ENCODE measurements around the gene CDY1B. TPM values are rescaled to one million over a fixed set of nuclear protein-coding genes. Genes with fewer than 3 reads are reported as not detected.
"Not testable (repeated sequence)": the region's sequence is repeated elsewhere in the genome, so short reads cannot be mapped to it uniquely, and the experiment has no call there.

CDY1B gene, protein sequence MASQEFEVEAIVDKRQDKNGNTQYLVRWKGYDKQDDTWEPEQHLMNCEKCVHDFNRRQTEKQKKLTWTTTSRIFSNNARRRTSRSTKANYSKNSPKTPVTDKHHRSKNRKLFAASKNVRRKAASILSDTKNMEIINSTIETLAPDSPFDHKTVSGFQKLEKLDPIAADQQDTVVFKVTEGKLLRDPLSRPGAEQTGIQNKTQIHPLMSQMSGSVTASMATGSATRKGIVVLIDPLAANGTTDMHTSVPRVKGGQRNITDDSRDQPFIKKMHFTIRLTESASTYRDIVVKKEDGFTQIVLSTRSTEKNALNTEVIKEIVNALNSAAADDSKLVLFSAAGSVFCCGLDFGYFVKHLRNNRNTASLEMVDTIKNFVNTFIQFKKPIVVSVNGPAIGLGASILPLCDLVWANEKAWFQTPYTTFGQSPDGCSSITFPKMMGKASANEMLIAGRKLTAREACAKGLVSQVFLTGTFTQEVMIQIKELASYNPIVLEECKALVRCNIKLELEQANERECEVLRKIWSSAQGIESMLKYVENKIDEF
- not detected in 2 replicates for total RNA-seq (2013; cell fraction: nucleolus; rRNA removed)
- not detected in 2 replicates for total RNA-seq (2014; rRNA removed)
- total RNA-seq (2014; rRNA removed; fragmentation: Illumina TruSeq; extraction: Trizol): not detected in 2 replicates
- not detected in 2 replicates for total RNA-seq (2021)
- not detected for polyA plus RNA-seq (2011; ENCODE audit: low read depth)
- not detected in 2 replicates for polyA plus RNA-seq (2011; rRNA removed)
- not detected in 2 replicates for polyA plus RNA-seq (2011; cell fraction: cytosol; rRNA removed)
- not detected in 2 replicates for polyA plus RNA-seq (2011; cell fraction: nucleus; rRNA removed)
- polyA plus RNA-seq (2012): not detected in 2 replicates
- polyA plus RNA-seq (2014; fragmentation: Illumina TruSeq; extraction: Trizol): not detected in 2 replicates
- polyA plus RNA-seq (2014; fragmentation: Nextera tagmentation; extraction: Ambion mirVana): not detected
- not detected in 2 replicates for polyA plus RNA-seq (2014; rRNA removed)
- not detected for polyA plus RNA-seq (2016; fragmentation: Nextera tagmentation; extraction: Ambion mirVana)
- not detected in 2 replicates for polyA minus RNA-seq (2011; rRNA and poly(A)+ RNA removed)
- polyA minus RNA-seq (2011; cell fraction: cytosol; rRNA and poly(A)+ RNA removed): not detected in 2 replicates
- polyA minus RNA-seq (2011; cell fraction: nucleus; rRNA and poly(A)+ RNA removed): not detected in 2 replicates
- not detected for Bru-seq, nascent RNA
- BruChase-seq, experiment 1, labeled RNA remaining after a 6-hour chase: not detected
- not detected for BruChase-seq, experiment 2, labeled RNA remaining after a 2-hour chase
- long read RNA-seq, experiment 1: 0 reads
- long read RNA-seq, experiment 2: 0 reads

- SMC1A ChIA-PET (ENCODE audit: uncharacterized antibody, unreplicated experiment); intact Hi-C loops (cut with micrococcal nuclease; ENCODE audit: unreplicated experiment); H2AFZ ChIP-seq (ENCODE audit: control insufficient read depth, low read depth, low read length); BruUV-seq (replicated peaks); H3K36me3 ChIP-seq (ENCODE audit: control insufficient read depth in 2 of 2, insufficient read depth in 2 of 2, low read length in 1 of 2); H3K4me3 ChIP-seq; DNase-seq (ENCODE audit: low read depth, low spot score); H3K27ac ChIP-seq (ENCODE audit: control insufficient read depth, insufficient read depth); H3K4me2 ChIP-seq (ENCODE audit: control insufficient read depth, insufficient read depth); H3K4me1 ChIP-seq (ENCODE audit: control insufficient read depth, insufficient read depth, low read length); H3K9ac ChIP-seq (ENCODE audit: control insufficient read depth, insufficient read depth, low read length); CTCF ChIA-PET; in situ Hi-C loops (cut with MboI); RAD21 ChIA-PET (ENCODE audit: unreplicated experiment); H3K27me3 ChIP-seq (replicated peaks in 1 of 2; ENCODE audit: control insufficient read depth in 2 of 2, insufficient read depth in 2 of 2, low read length in 1 of 2); H4K20me1 ChIP-seq (ENCODE audit: control insufficient read depth, insufficient read depth); POLR2A ChIA-PET; H3K9me3 ChIP-seq (replicated peaks; ENCODE audit: control insufficient read depth, insufficient read depth, low read length); H3K79me2 ChIP-seq (ENCODE audit: control insufficient read depth, insufficient read depth, low read length); FAIRE-seq; ATAC-seq: not testable (repeated sequence)
- WGBS (ENCODE audit: insufficient coverage, insufficient replicate concordance, low lambda C conversion rate, missing lambda C conversion rate): no CpG with 5 or more reads among the region's 2 CpGs
Observed at GRCh38 chrY:24047919-24048318, at the start of gene CDY1B. Gene CDY1B (minus strand): TSS chrY:24048019. CDS start chrY:24047688, 331 bp downstream.

- BruUV-seq (replicated peaks); H3K4me1 ChIP-seq (ENCODE audit: control insufficient read depth, insufficient read depth, low read length); DNase-seq (ENCODE audit: low read depth, low spot score); H2AFZ ChIP-seq (ENCODE audit: control insufficient read depth, low read depth, low read length); H3K4me3 ChIP-seq; H3K9ac ChIP-seq (ENCODE audit: control insufficient read depth, insufficient read depth, low read length); H3K79me2 ChIP-seq (ENCODE audit: control insufficient read depth, insufficient read depth, low read length); in situ Hi-C loops (cut with MboI); H3K27ac ChIP-seq (ENCODE audit: control insufficient read depth, insufficient read depth); H3K9me3 ChIP-seq (replicated peaks; ENCODE audit: control insufficient read depth, insufficient read depth, low read length); ATAC-seq; FAIRE-seq; H3K36me3 ChIP-seq (ENCODE audit: control insufficient read depth in 2 of 2, insufficient read depth in 2 of 2, low read length in 1 of 2); POLR2A ChIA-PET; H4K20me1 ChIP-seq (ENCODE audit: control insufficient read depth, insufficient read depth); SMC1A ChIA-PET (ENCODE audit: uncharacterized antibody, unreplicated experiment); RAD21 ChIA-PET (ENCODE audit: unreplicated experiment); H3K4me2 ChIP-seq (ENCODE audit: control insufficient read depth, insufficient read depth); intact Hi-C loops (cut with micrococcal nuclease; ENCODE audit: unreplicated experiment); CTCF ChIA-PET; H3K27me3 ChIP-seq (replicated peaks in 1 of 2; ENCODE audit: control insufficient read depth in 2 of 2, insufficient read depth in 2 of 2, low read length in 1 of 2): not testable (repeated sequence)
Observed at GRCh38 chrY:24049525-24049924, 1.7 kb upstream of the CDY1B start.

DNA sequence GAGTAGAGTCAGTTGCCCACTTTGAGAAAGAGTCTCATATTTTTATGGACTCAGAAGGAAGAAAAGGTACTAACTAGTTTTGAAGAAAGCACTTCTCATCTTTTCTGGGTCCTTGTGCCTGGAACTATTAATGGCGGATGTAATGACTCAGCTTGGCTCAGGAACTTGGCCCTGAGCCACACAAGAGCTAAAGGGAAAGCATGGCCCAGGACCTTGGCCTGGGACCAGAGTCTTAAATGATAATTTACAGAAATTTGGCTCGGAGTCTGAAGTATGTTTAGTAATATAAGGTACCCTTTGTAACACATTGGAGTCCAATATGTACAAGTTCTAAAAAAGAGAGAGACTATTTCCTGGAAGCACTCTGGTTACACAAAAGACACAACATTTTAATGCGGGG lies 4.6 kb downstream of the CDY1B start:
- ATAC-seq; H3K4me3 ChIP-seq; H3K9ac ChIP-seq (ENCODE audit: control insufficient read depth, insufficient read depth, low read length); DNase-seq (ENCODE audit: low read depth, low spot score); intact Hi-C loops (cut with micrococcal nuclease; ENCODE audit: unreplicated experiment); FAIRE-seq; BruUV-seq (replicated peaks); POLR2A ChIA-PET; H3K4me1 ChIP-seq (ENCODE audit: control insufficient read depth, insufficient read depth, low read length); SMC1A ChIA-PET (ENCODE audit: uncharacterized antibody, unreplicated experiment); H3K79me2 ChIP-seq (ENCODE audit: control insufficient read depth, insufficient read depth, low read length); H4K20me1 ChIP-seq (ENCODE audit: control insufficient read depth, insufficient read depth); H3K27me3 ChIP-seq (replicated peaks in 1 of 2; ENCODE audit: control insufficient read depth in 2 of 2, insufficient read depth in 2 of 2, low read length in 1 of 2); H3K36me3 ChIP-seq (ENCODE audit: control insufficient read depth in 2 of 2, insufficient read depth in 2 of 2, low read length in 1 of 2); H3K4me2 ChIP-seq (ENCODE audit: control insufficient read depth, insufficient read depth); RAD21 ChIA-PET (ENCODE audit: unreplicated experiment); CTCF ChIA-PET; in situ Hi-C loops (cut with MboI); H3K27ac ChIP-seq (ENCODE audit: control insufficient read depth, insufficient read depth); H3K9me3 ChIP-seq (replicated peaks; ENCODE audit: control insufficient read depth, insufficient read depth, low read length); H2AFZ ChIP-seq (ENCODE audit: control insufficient read depth, low read depth, low read length): not testable (repeated sequence)
- WGBS (ENCODE audit: insufficient coverage, insufficient replicate concordance, low lambda C conversion rate, missing lambda C conversion rate): no CpG with 5 or more reads among the region's 3 CpGs
